Subcutaneous adipose tissue (tissue), 4 donors: ENCODE data around the gene TBC1D12. TPM values are rescaled to one million over a fixed set of nuclear protein-coding genes. Genes with fewer than 3 reads are reported as not detected.

Source experiments
- CTCF ChIP-seq: fragments of 450-650 bp; IDR thresholded peaks from one replicate; pipeline ENCODE4 v1.5.1; 2016; ENCODE audit warnings: low read depth, mild to moderate bottlenecking, control low read depth, antibody characterized with exemption, moderate library complexity
- total RNA-seq, 4 donors: library from RNA; depleted of rRNA; stranded (reverse); fragments of >200 nt; gene quantifications; one replicate each; pipeline ENCODE4 v1.1.0, GENCODE V29; 2016

The TBC1D12 gene
- total RNA-seq, 4 donors from 2014 or later = 19.0 to 24.2 (median 20.5) TPM

- TF ChIP-seq CTCF = no peak
These were observed 4.6 kb upstream of the TBC1D12 start for GRCh38 chr10:94397549-94398370.

- TF ChIP-seq CTCF = no peak
These were observed 3.6 kb upstream of the TBC1D12 start for GRCh38 chr10:94398762-94399161.

GRCh38 chr10:94402843-94403379 is 570 bp downstream of the TBC1D12 start:
- TF ChIP-seq CTCF = no peak

GRCh38 chr10:94403380-94404213 is 1.3 kb downstream of the TBC1D12 start:
- no peak for TF ChIP-seq CTCF

- TF ChIP-seq CTCF = no peak
These were observed 3.1 kb downstream of the TBC1D12 start for GRCh38 chr10:94405406-94405805.

GRCh38 chr10:94407668-94408067 is 5.3 kb downstream of the TBC1D12 start:
- TF ChIP-seq CTCF = no peak
